ENCODE results near the gene MED16.
"Not testable (repeated sequence)": the region's sequence is repeated elsewhere in the genome, so short reads cannot be mapped to it uniquely, and the experiment has no call there.

- TF ChIP-seq CTCF, POLR2AphosphoS5 (IDR thresholded peaks at IDR 0.05): not testable (repeated sequence)
These were observed 14.0 kb downstream of the MED16 start for GRCh38 chr19:878751-879561.

All from transverse colon (tissue), 4 donors.